ENCODE measurements around the gene HSPB6.

GRCh38 chr19:35782589-35782988 lies 25.8 kb upstream of the HSPB6 start:
- no peak for TF ChIP-seq CTCF (IDR thresholded peaks at IDR 0.05)
- TF ChIP-seq ZFX (IDR thresholded peaks at IDR 0.05; ENCODE audit: borderline replicate concordance): no peak
